HepG2 (cell line): ENCODE data around the gene C20orf141. TPM values are rescaled to one million over a fixed set of nuclear protein-coding genes. Genes with fewer than 3 reads are reported as not detected.

Experiments
- ATAC-seq: fragments of 200-7000 bp; cut with Tn5 transposase; 3 replicates; pipeline ENCODE4 v1.9.1; 2020; ENCODE audit warnings: mild to moderate bottlenecking, moderate library complexity
- BruUV-seq: library from RNA; stranded (reverse); fragments of 400-500 nt; replicated peaks from 2 replicates; lab custom pipeline; 2021; lab: Mats Ljungman, UMichigan
- CTCF ChIA-PET: fragments of 300-600 bp; formaldehyde crosslinking; extraction: SDS; loops from one replicate; lab custom pipeline; 2021; ENCODE audit warnings: low total read pairs, inconsistent platforms, low intra/inter-chr PET ratio; lab: Yijun Ruan, JAX
- POLR2A ChIA-PET: fragments of 350-600 bp; sonication (Branson Sonifier 250); formaldehyde crosslinking; loops from one replicate; lab custom pipeline; 2020; ENCODE audit warnings: antibody characterized with exemption, inconsistent platforms; lab: Yijun Ruan, JAX
- DNase-seq: peaks from one replicate; pipeline ENCODE4 v3.0.0-alpha.2; 2015; ENCODE audit warnings: low spot score
- FAIRE-seq: peaks from 3 replicates; lab custom pipeline; 2011; peaks lifted over from hg19 to GRCh38; lab: Jason Lieb, UNC
- H2AFZ ChIP-seq: one replicate; pipeline ENCODE4 v1.6.1; 2011; ENCODE audit warnings: low read length, inconsistent platforms
- H3K27ac ChIP-seq: fragments of 300-600 bp; 3 replicates; pipeline ENCODE4 v1.8.0; 2011; ENCODE audit warnings: mixed run types, mild to moderate bottlenecking, mixed read lengths, low read length, inconsistent platforms; ENCODE audit not compliant: insufficient read depth; ENCODE audit errors: extremely low read length
- H3K27me3 ChIP-seq, 2 experiments: fragments of 200-600 bp in 1 of 2; 2 replicates in 1 of 2; 3 replicates in 1 of 2; pipeline versions ENCODE4 v1.6.0 to v1.8.0; 2011; ENCODE audit warnings: low read length in 2 of 2, mild to moderate bottlenecking in 2 of 2, moderate library complexity in 2 of 2, inconsistent platforms in 1 of 2; ENCODE audit not compliant: insufficient read depth in 2 of 2, control insufficient read depth in 1 of 2
- H3K36me3 ChIP-seq, 2 experiments: fragments of 200-600 bp in 1 of 2; replicated peaks in 1 of 2; 2 replicates in 1 of 2; 3 replicates in 1 of 2; pipeline versions ENCODE4 v1.5.1 to v1.8.0; 2011; ENCODE audit warnings: low read length in 2 of 2, inconsistent platforms in 1 of 2; ENCODE audit not compliant: insufficient read depth in 2 of 2, control insufficient read depth in 1 of 2
- H3K4me1 ChIP-seq: 2 replicates; pipeline ENCODE4 v1.5.1; 2012; ENCODE audit warnings: low read length, inconsistent platforms; ENCODE audit not compliant: insufficient read depth
- H3K4me2 ChIP-seq: 2 replicates; pipeline ENCODE4 v1.6.0; 2011; ENCODE audit warnings: low read depth, low read length, inconsistent platforms
- H3K4me3 ChIP-seq, 3 experiments: fragments of 200-600 bp in 1 of 3; sonication (generic), shearing (Covaris generic) in 1 of 3; replicated peaks in 1 of 3; 2 replicates each; pipeline ENCODE4 v1.5.1; 2011 to 2016; ENCODE audit warnings: low read length in 3 of 3, inconsistent platforms in 2 of 3, low read depth in 2 of 3, mild to moderate bottlenecking in 2 of 3, control low read depth in 1 of 3, mixed read lengths in 1 of 3; ENCODE audit not compliant: insufficient read depth in 1 of 3
- H3K79me2 ChIP-seq: one replicate; pipeline ENCODE4 v1.6.1; 2011; ENCODE audit warnings: low read length, inconsistent platforms; ENCODE audit not compliant: insufficient read depth
- H3K9ac ChIP-seq: 2 replicates; pipeline ENCODE4 v1.6.0; 2011; ENCODE audit warnings: mild to moderate bottlenecking, low read depth, low read length, inconsistent platforms; ENCODE audit not compliant: insufficient read depth
- H3K9me3 ChIP-seq: 2 replicates; pipeline ENCODE4 v1.5.1; 2012; ENCODE audit warnings: mild to moderate bottlenecking, low read length
- H4K20me1 ChIP-seq: 2 replicates; pipeline ENCODE4 v1.6.0; 2011; ENCODE audit warnings: inconsistent platforms, mild to moderate bottlenecking, low read length, moderate library complexity; ENCODE audit not compliant: insufficient read depth
- DNMT3B ChIP-seq: conservative IDR thresholded peaks from 2 replicates; pipeline ENCODE4 v1.6.1; 2016; ENCODE audit warnings: missing biosample characterization, control low read depth
- HNRNPK ChIP-seq: fragments of 200-400 bp; formaldehyde crosslinking; IDR thresholded peaks from 2 replicates; pipeline ENCODE4 v1.6.1; 2018; ENCODE audit warnings: low read length, low read depth, moderate library complexity, mild to moderate bottlenecking; ENCODE audit not compliant: poor library complexity, severe bottlenecking
- KDM3A ChIP-seq: IDR thresholded peaks from 2 replicates; pipeline ENCODE4 v1.6.1; 2018; ENCODE audit warnings: low read depth, missing compliant biosample characterization
- SETDB1 ChIP-seq: sonication (generic); formaldehyde crosslinking; IDR thresholded peaks from 2 replicates; pipeline ENCODE4 v1.5.1; 2020; ENCODE audit warnings: missing genetic modification reagents, mild to moderate bottlenecking, borderline replicate concordance
- SIN3A ChIP-seq: IDR thresholded peaks from 2 replicates; pipeline ENCODE4 v1.6.1; 2011; ENCODE audit warnings: low read depth, mild to moderate bottlenecking, control low read depth, low read length, borderline replicate concordance
- ZIK1 ChIP-seq: sonication (generic); formaldehyde crosslinking; IDR thresholded peaks from 2 replicates; pipeline ENCODE4 v1.5.0; 2020; ENCODE audit warnings: mild to moderate bottlenecking, low read depth, missing genetic modification reagents, borderline replicate concordance
- ZNF136 ChIP-seq: sonication (generic); formaldehyde crosslinking; IDR thresholded peaks from 2 replicates; pipeline ENCODE4 v1.8.1; 2022; ENCODE audit warnings: low read depth, mild to moderate bottlenecking, moderate library complexity, missing genetic modification reagents
- ZNF234 ChIP-seq: sonication (generic); formaldehyde crosslinking; conservative IDR thresholded peaks from 2 replicates; pipeline ENCODE4 v1.5.1; 2020; ENCODE audit warnings: mild to moderate bottlenecking, missing genetic modification reagents
- ZNF292 ChIP-seq: sonication (generic); formaldehyde crosslinking; IDR thresholded peaks from 2 replicates; pipeline ENCODE4 v1.8.1; 2022; ENCODE audit warnings: mild to moderate bottlenecking, low read depth, missing genetic modification reagents, borderline replicate concordance
- ZNF547 ChIP-seq: sonication (generic); formaldehyde crosslinking; IDR thresholded peaks from 2 replicates; pipeline ENCODE4 v1.5.1; 2020; ENCODE audit warnings: mild to moderate bottlenecking, missing genetic modification reagents
- ZNF577 ChIP-seq: sonication (generic); formaldehyde crosslinking; IDR thresholded peaks from 2 replicates; pipeline ENCODE4 v1.4.0; 2020; ENCODE audit warnings: mild to moderate bottlenecking, low read depth, missing genetic modification reagents, borderline replicate concordance
- ZNF775 ChIP-seq: sonication (generic); formaldehyde crosslinking; IDR thresholded peaks from 2 replicates; pipeline ENCODE4 v1.4.0; 2020; ENCODE audit warnings: missing genetic modification reagents, mild to moderate bottlenecking, moderate library complexity, borderline replicate concordance
- WGBS: methylation state at CpG from one replicate; pipeline ENCODE4 v1.1.6; 2017; ENCODE audit warnings: low lambda C conversion rate; 5-methylcytosine and 5-hydroxymethylcytosine counted together
- in situ Hi-C: cut with HindIII; loops from 2 replicates; pipeline ENCODE4 v1.10.0; 2017; ENCODE audit warnings: low pct_unique_long_range_greater_than_20kb; ENCODE audit not compliant: extremely low pct_ligation_motif_present
- intact Hi-C: fragments of 100-400 bp; cut with micrococcal nuclease; formaldehyde crosslinking; loops from one replicate; pipeline ENCODE4 v1.10.0; 2022; ENCODE audit not compliant: unreplicated experiment
- polyA plus RNA-seq, 8 experiments: library from polyadenylated mRNA; depleted of rRNA in 3 of 8; stranded (reverse) in 7 of 8; unstranded in 1 of 8; fragments of >200 nt; fragmentation: Illumina TruSeq in 4 of 8; extraction: Trizol in 4 of 8; gene quantifications; 2 replicates each; pipeline versions ENCODE4 v1.2.1 to v1.2.3, GENCODE V29; 2011 to 2016; ENCODE audit warnings: low read depth in 4 of 8, missing spikeins in 1 of 8, mixed read lengths in 1 of 8; ENCODE audit not compliant: insufficient read depth in 1 of 8
- total RNA-seq, 5 experiments: library from RNA; depleted of rRNA; stranded (reverse); fragments of >200 nt; fragmentation: Illumina TruSeq; extraction: Trizol; gene quantifications; 2 replicates each; pipeline ENCODE4 v1.2.3, GENCODE V29; 2016; ENCODE audit warnings: low read depth in 1 of 5
- TF ChIP-seq, protein P1 (sequence below): sonication (generic); formaldehyde crosslinking; IDR thresholded peaks from 2 replicates; pipeline ENCODE4 v1.8.1; 2023; ENCODE audit warnings: mild to moderate bottlenecking, missing genetic modification reagents
- TF ChIP-seq, protein P2 (sequence below), 2 experiments: sonication (generic) in 1 of 2; formaldehyde crosslinking in 1 of 2; IDR thresholded peaks; 2 replicates each; pipeline versions ENCODE4 v1.4.0 to v1.6.1; 2018 to 2020; ENCODE audit warnings: missing genetic modification reagents in 2 of 2, borderline replicate concordance in 1 of 2, low read depth in 1 of 2, mild to moderate bottlenecking in 1 of 2, missing biosample characterization in 1 of 2
- TF ChIP-seq, protein P3 (sequence below): sonication (generic); formaldehyde crosslinking; IDR thresholded peaks from 2 replicates; pipeline ENCODE4 v1.5.1; 2020; ENCODE audit warnings: missing genetic modification reagents, mild to moderate bottlenecking, borderline replicate concordance
- TF ChIP-seq, protein P4 (sequence below): sonication (generic); formaldehyde crosslinking; IDR thresholded peaks from 2 replicates; pipeline ENCODE4 v1.9.0; 2021; ENCODE audit warnings: missing genetic modification reagents, mild to moderate bottlenecking, borderline replicate concordance

C20orf141 gene
- total and polyA plus RNA-seq, 2 of the 13 experiments (the other 11 are each of a cell fraction or from before 2014, with no cell fraction given) = not detected

DNA sequence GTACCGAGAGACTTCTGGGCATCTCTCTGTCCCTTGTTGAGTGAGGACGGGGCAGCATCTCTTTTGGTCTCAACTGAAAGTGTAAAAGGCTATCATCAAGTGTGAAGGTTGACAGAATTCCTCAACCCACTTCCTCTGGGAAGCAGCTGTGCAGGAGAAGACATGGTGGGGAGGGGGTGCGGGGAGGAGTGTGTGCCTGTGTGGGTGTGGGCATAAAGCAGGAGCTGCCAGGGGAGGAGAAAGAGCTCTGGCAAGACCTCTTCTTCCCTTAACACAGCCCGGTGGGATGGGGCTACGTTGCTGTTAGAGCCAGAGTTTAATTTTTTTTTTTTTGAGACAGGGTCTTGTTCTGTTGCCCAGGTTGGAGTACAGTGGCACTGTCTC is 46.2 kb upstream of the C20orf141 start:
- H2AFZ ChIP-seq = no peak overlapping the region
- no peaks in the 10 kb centered on the region for H3K36me3 ChIP-seq
- H4K20me1 ChIP-seq = no peaks in the 10 kb centered on the region
- no peak overlapping the region for H3K4me2 ChIP-seq
- DNase-seq (no peak), ATAC-seq (no peak; the same call in 2 of the 3 replicates), FAIRE-seq (no peak)
- no TSS peak for BruUV-seq
- TF ChIP-seq ZNF577 (CRISPR knock-in tag) = no peak
- TF ChIP-seq ZNF775 (CRISPR knock-in tag) = no peak
- TF ChIP-seq ZIK1 = no peak
- no peak for TF ChIP-seq SIN3A
- TF ChIP-seq, protein P1, sequence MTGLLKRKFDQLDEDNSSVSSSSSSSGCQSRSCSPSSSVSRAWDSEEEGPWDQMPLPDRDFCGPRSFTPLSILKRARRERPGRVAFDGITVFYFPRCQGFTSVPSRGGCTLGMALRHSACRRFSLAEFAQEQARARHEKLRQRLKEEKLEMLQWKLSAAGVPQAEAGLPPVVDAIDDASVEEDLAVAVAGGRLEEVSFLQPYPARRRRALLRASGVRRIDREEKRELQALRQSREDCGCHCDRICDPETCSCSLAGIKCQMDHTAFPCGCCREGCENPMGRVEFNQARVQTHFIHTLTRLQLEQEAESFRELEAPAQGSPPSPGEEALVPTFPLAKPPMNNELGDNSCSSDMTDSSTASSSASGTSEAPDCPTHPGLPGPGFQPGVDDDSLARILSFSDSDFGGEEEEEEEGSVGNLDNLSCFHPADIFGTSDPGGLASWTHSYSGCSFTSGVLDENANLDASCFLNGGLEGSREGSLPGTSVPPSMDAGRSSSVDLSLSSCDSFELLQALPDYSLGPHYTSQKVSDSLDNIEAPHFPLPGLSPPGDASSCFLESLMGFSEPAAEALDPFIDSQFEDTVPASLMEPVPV (CRISPR knock-in tag) = no peak
- no peak for TF ChIP-seq ZNF547 (CRISPR knock-in tag)
- TF ChIP-seq, protein P2, sequence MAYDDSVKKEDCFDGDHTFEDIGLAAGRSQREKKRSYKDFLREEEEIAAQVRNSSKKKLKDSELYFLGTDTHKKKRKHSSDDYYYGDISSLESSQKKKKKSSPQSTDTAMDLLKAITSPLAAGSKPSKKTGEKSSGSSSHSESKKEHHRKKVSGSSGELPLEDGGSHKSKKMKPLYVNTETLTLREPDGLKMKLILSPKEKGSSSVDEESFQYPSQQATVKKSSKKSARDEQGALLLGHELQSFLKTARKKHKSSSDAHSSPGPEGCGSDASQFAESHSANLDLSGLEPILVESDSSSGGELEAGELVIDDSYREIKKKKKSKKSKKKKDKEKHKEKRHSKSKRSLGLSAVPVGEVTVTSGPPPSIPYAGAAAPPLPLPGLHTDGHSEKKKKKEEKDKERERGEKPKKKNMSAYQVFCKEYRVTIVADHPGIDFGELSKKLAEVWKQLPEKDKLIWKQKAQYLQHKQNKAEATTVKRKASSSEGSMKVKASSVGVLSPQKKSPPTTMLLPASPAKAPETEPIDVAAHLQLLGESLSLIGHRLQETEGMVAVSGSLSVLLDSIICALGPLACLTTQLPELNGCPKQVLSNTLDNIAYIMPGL (CRISPR knock-in tag; IDR thresholded peaks at IDR 0.05; ENCODE audit: borderline replicate concordance in 1 of 2, low read depth in 1 of 2) = no peak
- TF ChIP-seq KDM3A (CRISPR knock-in tag) = no peak
- no peak for TF ChIP-seq ZNF292 (CRISPR knock-in tag)
- TF ChIP-seq DNMT3B (CRISPR knock-in tag) = no peak
- TF ChIP-seq SETDB1 (CRISPR knock-in tag) = no peak
- TF ChIP-seq HNRNPK = no peak
- no peak for TF ChIP-seq ZNF234
- TF ChIP-seq, protein P3, sequence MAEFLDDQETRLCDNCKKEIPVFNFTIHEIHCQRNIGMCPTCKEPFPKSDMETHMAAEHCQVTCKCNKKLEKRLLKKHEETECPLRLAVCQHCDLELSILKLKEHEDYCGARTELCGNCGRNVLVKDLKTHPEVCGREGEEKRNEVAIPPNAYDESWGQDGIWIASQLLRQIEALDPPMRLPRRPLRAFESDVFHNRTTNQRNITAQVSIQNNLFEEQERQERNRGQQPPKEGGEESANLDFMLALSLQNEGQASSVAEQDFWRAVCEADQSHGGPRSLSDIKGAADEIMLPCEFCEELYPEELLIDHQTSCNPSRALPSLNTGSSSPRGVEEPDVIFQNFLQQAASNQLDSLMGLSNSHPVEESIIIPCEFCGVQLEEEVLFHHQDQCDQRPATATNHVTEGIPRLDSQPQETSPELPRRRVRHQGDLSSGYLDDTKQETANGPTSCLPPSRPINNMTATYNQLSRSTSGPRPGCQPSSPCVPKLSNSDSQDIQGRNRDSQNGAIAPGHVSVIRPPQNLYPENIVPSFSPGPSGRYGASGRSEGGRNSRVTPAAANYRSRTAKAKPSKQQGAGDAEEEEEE (CRISPR knock-in tag) = no peak
- TF ChIP-seq, protein P4, sequence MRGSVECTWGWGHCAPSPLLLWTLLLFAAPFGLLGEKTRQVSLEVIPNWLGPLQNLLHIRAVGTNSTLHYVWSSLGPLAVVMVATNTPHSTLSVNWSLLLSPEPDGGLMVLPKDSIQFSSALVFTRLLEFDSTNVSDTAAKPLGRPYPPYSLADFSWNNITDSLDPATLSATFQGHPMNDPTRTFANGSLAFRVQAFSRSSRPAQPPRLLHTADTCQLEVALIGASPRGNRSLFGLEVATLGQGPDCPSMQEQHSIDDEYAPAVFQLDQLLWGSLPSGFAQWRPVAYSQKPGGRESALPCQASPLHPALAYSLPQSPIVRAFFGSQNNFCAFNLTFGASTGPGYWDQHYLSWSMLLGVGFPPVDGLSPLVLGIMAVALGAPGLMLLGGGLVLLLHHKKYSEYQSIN (CRISPR knock-in tag) = no peak
- TF ChIP-seq ZNF136 (CRISPR knock-in tag) = no peak
- H3K27me3 ChIP-seq = peaks cover 14 to 50% of the 10 kb centered on the region in 2 experiments
- H3K79me2 ChIP-seq = no peaks in the 10 kb centered on the region
- H3K4me3 ChIP-seq = no peak overlapping the region
- intact Hi-C loops (no loop called here), in situ Hi-C loops (no loop called here)
- H3K4me1 ChIP-seq = peaks cover 6% of the 10 kb centered on the region
- no peak overlapping the region for H3K27ac ChIP-seq
- ChIA-PET POLR2A (no interaction called here), CTCF (no interaction called here)
- H3K9me3 ChIP-seq = no peaks in the 10 kb centered on the region
- 17% methylated on average over 5 of the region's 5 CpGs for WGBS
- H3K9ac ChIP-seq = no peak overlapping the region
